ENCODE results near the gene SLC6A11. TPM values are rescaled to one million over a fixed set of nuclear protein-coding genes. Genes with fewer than 3 reads are reported as not detected.

SLC6A11 gene
- total and polyA plus RNA-seq, 7 donors, result 0.06 TPM; not detected in 6

DNA sequence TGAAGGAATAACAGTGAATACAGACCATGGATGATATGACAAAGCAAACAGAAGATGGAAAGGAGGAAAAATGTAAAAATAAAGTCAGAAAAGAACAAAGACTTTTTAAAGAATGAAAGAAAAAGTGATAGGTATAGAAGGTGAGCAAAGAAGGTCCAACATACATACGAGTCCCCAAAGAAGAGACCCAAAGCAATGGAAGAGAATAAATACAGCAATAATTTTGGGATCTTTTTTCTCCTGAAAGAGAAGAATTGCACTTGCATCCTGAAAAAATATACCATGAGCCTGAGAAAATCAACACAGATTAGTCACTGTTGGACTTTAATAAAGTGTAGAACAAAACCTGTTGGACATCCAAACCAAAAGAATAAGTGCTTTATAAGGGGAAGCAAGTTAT lies 91.2 kb downstream of the SLC6A11 start:
- intact Hi-C loops (cut with DNase I), result no loop called here
- 76 to 91% (median 88%) methylated on average over 1 of the region's 1 CpG for WGBS, 3 donors

DNA sequence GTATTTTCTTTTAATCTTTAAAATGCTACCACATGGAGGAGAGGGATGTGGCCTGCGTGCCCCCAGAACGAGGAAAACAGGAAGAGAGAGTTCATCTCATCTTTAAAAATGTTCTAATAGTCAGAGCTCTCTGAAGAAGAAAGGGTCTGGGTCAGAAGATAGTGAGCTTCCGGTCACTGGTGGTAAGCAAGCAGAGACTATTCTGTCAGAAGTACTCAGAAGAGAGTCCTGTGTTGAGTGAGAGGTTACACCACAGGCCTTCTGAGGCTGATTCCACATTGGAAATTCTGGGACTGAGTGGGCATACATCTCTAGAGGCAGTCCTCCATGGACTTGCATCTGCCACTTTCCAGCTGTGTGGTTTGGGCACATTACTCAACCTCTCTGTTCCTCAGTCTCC lies 94.3 kb downstream of the SLC6A11 start:
- peaks cover 22% of the 10 kb centered on the region for H3K9me3 ChIP-seq
- peaks cover 0 to 2% (median 0%) of the 10 kb centered on the region in 3 donors for H3K27me3 ChIP-seq (ENCODE audit: insufficient read depth in 3 of 3, low read length in 2 of 3)
- intact Hi-C loops (cut with DNase I), result no loop called here
- WGBS, 3 donors, result 72 to 73% (median 72%) methylated on average over 3 of the region's 3 CpGs
- TF ChIP-seq, protein P1, sequence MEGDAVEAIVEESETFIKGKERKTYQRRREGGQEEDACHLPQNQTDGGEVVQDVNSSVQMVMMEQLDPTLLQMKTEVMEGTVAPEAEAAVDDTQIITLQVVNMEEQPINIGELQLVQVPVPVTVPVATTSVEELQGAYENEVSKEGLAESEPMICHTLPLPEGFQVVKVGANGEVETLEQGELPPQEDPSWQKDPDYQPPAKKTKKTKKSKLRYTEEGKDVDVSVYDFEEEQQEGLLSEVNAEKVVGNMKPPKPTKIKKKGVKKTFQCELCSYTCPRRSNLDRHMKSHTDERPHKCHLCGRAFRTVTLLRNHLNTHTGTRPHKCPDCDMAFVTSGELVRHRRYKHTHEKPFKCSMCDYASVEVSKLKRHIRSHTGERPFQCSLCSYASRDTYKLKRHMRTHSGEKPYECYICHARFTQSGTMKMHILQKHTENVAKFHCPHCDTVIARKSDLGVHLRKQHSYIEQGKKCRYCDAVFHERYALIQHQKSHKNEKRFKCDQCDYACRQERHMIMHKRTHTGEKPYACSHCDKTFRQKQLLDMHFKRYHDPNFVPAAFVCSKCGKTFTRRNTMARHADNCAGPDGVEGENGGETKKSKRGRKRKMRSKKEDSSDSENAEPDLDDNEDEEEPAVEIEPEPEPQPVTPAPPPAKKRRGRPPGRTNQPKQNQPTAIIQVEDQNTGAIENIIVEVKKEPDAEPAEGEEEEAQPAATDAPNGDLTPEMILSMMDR (IDR thresholded peaks at IDR 0.05), result no peak
- DNase-seq (no peak), ATAC-seq (no peak)
- no peak overlapping the region for H3K4me3 ChIP-seq
- H3K36me3 ChIP-seq (ENCODE audit: insufficient read depth in 1 of 2, low read depth in 1 of 2), result no peaks in the 10 kb centered on the region
- no peaks in the 10 kb centered on the region for H3K4me1 ChIP-seq
- no peak overlapping the region for H3K27ac ChIP-seq

More for the DNA sequence above, 91.2 kb downstream of the SLC6A11 start:
- H3K9me3 ChIP-seq, result peaks cover 22% of the 10 kb centered on the region
- DNase-seq (no peak), ATAC-seq (no peak)
- no peaks in the 10 kb centered on the region for H3K36me3 ChIP-seq (ENCODE audit: insufficient read depth in 1 of 2, low read depth in 1 of 2)
- no peak overlapping the region for H3K4me3 ChIP-seq
- TF ChIP-seq, protein P1 (IDR thresholded peaks at IDR 0.05), result no peak
- no peaks in the 10 kb centered on the region for H3K4me1 ChIP-seq
- H3K27me3 ChIP-seq (ENCODE audit: insufficient read depth in 3 of 3, low read length in 2 of 3), result peaks cover 0 to 4% (median 0%) of the 10 kb centered on the region in 3 donors
- H3K27ac ChIP-seq, result no peak overlapping the region

DNA sequence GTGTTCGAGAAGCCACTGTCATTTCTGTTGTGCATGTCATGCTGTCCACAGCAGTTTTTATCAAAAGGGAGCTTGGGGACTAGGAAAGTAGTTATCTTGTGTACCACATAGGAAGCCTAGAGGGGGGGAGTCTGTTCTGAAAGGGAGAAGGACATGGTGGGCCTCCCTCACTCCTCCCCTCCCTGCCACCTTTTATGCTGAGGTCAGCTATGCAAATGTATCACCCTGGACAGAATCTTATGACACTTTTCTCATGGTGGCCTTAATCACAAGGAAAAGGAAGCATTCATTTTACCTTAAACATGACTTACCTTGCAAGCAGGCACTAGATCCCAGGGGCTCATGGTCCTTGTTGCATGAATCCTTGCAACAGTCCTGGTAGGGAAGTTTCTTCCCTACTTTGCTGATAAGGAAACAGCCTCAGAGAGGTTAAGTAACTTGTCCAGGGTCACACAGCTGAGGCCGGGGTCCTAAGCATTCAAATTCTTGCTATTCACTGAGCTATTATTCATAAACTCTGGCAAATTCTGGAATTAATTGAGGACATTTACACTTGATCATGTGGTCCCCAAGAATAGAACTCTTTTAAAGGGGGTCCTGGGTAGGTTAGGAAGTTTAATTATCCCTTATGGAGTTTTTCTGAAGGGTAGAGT lies 95.4 kb downstream of the SLC6A11 start:
- Histone ChIP-seq H3K4me3 (no peak overlapping the region), H3K27ac (no peak overlapping the region), H3K27me3 (ENCODE audit: insufficient read depth in 3 of 3, low read length in 2 of 3) (peaks cover 0 to 4% (median 0%) of the 10 kb centered on the region in 3 donors), H3K4me1 (no peaks in the 10 kb centered on the region), H3K9me3 (peaks cover 18% of the 10 kb centered on the region), H3K36me3 (ENCODE audit: insufficient read depth in 1 of 2, low read depth in 1 of 2) (no peaks in the 10 kb centered on the region)
- WGBS, 3 donors, result 74 to 82% (median 76%) methylated on average over 2 of the region's 2 CpGs
- TF ChIP-seq, protein P1 (IDR thresholded peaks at IDR 0.05), result no peak
- no peak for ATAC-seq
- no peak for DNase-seq
- intact Hi-C loops (cut with DNase I), result no loop called here

DNA sequence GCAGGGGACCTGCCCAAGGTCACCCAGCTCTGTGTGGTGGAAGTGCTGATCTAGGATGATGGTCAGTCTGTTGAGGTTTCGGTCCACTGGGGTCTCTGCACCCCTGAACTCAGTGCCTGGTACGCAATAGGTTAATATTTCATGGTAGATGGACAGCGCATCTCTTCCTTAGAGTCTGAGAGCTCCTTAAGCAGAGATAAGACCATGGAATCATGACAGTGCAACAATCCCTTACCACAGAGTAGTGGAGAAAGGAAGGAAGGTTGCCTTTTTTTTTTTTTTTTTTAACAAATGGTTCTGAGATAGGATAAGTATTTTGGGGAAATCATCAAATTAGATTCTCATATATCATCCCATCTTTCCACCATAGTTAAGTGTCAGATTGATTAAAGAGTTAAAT lies 96.8 kb downstream of the SLC6A11 start:
- Histone ChIP-seq H3K36me3 (ENCODE audit: insufficient read depth in 1 of 2, low read depth in 1 of 2) (no peaks in the 10 kb centered on the region), H3K4me3 (no peak overlapping the region), H3K4me1 (no peaks in the 10 kb centered on the region), H3K9me3 (peaks cover 5% of the 10 kb centered on the region), H3K27ac (no peak overlapping the region), H3K27me3 (ENCODE audit: insufficient read depth in 3 of 3, low read length in 2 of 3) (peaks cover 0 to 4% (median 0%) of the 10 kb centered on the region in 3 donors)
- intact Hi-C loops (cut with DNase I), result no loop called here
- 82 to 85% (median 84%) methylated on average over 3 of the region's 3 CpGs for WGBS, 3 donors
- ATAC-seq (no peak), DNase-seq (no peak)
- TF ChIP-seq, protein P1 (IDR thresholded peaks at IDR 0.05), result no peak

DNA sequence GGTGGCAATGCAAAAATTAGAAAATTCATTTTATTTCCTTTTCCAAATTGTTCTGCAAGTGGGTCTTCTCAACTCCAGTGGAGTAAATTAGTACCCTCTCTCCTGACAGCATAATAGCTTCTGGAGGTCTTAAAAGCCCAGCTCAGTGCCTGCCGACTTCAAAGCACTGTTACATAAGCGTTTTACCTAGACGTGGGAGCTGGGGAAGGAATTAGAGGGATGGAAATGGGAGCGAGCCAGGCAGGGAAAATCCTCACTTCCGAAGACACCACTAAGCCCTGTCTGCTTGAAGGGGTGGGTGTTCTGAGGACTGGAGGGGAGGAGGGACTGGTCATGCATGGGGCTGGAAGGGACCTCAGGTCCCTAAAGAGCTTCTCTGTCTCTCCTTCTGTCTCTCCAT lies 99.3 kb downstream of the SLC6A11 start:
- TF ChIP-seq, protein P1 (IDR thresholded peaks at IDR 0.05), result no peak
- 23 to 38% (median 23%) methylated on average over 5 of the region's 5 CpGs for WGBS, 3 donors
- no peaks in the 10 kb centered on the region for H3K4me1 ChIP-seq
- no peak overlapping the region for H3K27ac ChIP-seq
- H3K36me3 ChIP-seq (ENCODE audit: insufficient read depth in 1 of 2, low read depth in 1 of 2), result no peaks in the 10 kb centered on the region
- ATAC-seq (no peak), DNase-seq (no peak)
- H3K27me3 ChIP-seq (ENCODE audit: insufficient read depth in 3 of 3, low read length in 2 of 3), result peaks cover 0 to 6% (median 4%) of the 10 kb centered on the region in 3 donors
- intact Hi-C loops (cut with DNase I), result no loop called here
- H3K4me3 ChIP-seq, result no peak overlapping the region
- H3K9me3 ChIP-seq, result no peaks in the 10 kb centered on the region

Data from psoas muscle (tissue), 8 donors.